K562 (cell line): ENCODE results near the gene SLC20A1. TPM values are rescaled to one million over a fixed set of nuclear protein-coding genes. Genes with fewer than 3 reads are reported as not detected.
A peak's percentile ranks its signal among the peaks of the same experiment; 100 is the strongest.

Experiments
- ASH1L ChIP-seq: fragments of 450-650 bp; IDR thresholded peaks from 2 replicates; pipeline ENCODE4 v1.6.1; 2018; ENCODE audit warnings: borderline replicate concordance, mild to moderate bottlenecking, low read depth; ENCODE audit not compliant: partially characterized antibody
- CHD1 ChIP-seq: fragments of 200-600 bp; sonication (generic); IDR thresholded peaks from one replicate; pipeline ENCODE4 v1.6.1; 2012; ENCODE audit warnings: mild to moderate bottlenecking, moderate library complexity, low read length, inconsistent platforms
- DDX20 ChIP-seq: fragments of 450-650 bp; IDR thresholded peaks from 2 replicates; pipeline ENCODE4 v1.6.1; 2016; ENCODE audit warnings: missing genetic modification characterization, low read depth, mild to moderate bottlenecking, missing compliant biosample characterization, moderate library complexity
- ELK1 ChIP-seq: sonication (generic); formaldehyde crosslinking; IDR thresholded peaks from 2 replicates; pipeline ENCODE4 v1.8.1; 2022; ENCODE audit warnings: missing genetic modification reagents
- FOXM1 ChIP-seq, 2 experiments: fragments of 450-650 bp in 1 of 2; sonication (generic) in 1 of 2; formaldehyde crosslinking in 1 of 2; IDR thresholded peaks; 2 replicates each; pipeline versions ENCODE4 v1.6.1 to v1.9.0; 2017 to 2022; ENCODE audit warnings: low read depth in 2 of 2, mild to moderate bottlenecking in 2 of 2, missing genetic modification reagents in 1 of 2, moderate library complexity in 1 of 2
- GATA2 ChIP-seq: sonication (generic); formaldehyde crosslinking; IDR thresholded peaks from 2 replicates; pipeline ENCODE4 v1.4.0; 2020; ENCODE audit warnings: mild to moderate bottlenecking, missing genetic modification reagents
- GTF2B ChIP-seq: IDR thresholded peaks from 2 replicates; pipeline ENCODE4 v1.6.1; 2011; ENCODE audit not compliant: insufficient read length; ENCODE audit errors: extremely low read depth
- KDM4B ChIP-seq, 2 experiments: fragments of 450-650 bp in 1 of 2; sonication (generic) in 1 of 2; IDR thresholded peaks; 2 replicates each; pipeline ENCODE4 v1.6.1; 2016 to 2017; ENCODE audit warnings: borderline replicate concordance in 2 of 2, antibody characterized with exemption in 1 of 2, low read depth in 1 of 2, mild to moderate bottlenecking in 1 of 2
- KLF6 ChIP-seq: fragments of 250-450 bp; sonication (Bioruptor Pico); IDR thresholded peaks from 2 replicates; pipeline ENCODE4 v1.4.0; 2020; ENCODE audit warnings: mild to moderate bottlenecking, moderate library complexity, borderline replicate concordance
- MED1 ChIP-seq: sonication (generic); formaldehyde crosslinking; IDR thresholded peaks from 2 replicates; pipeline ENCODE4 v1.8.1; 2023; ENCODE audit warnings: missing genetic modification reagents, borderline replicate concordance
- NCOA6 ChIP-seq: fragments of 450-650 bp; IDR thresholded peaks from 2 replicates; pipeline ENCODE4 v1.6.1; 2017; ENCODE audit warnings: mild to moderate bottlenecking
- NKRF ChIP-seq: fragments of 450-650 bp; IDR thresholded peaks from 2 replicates; pipeline ENCODE4 v1.6.1; 2016; ENCODE audit warnings: borderline replicate concordance
- NR1H2 ChIP-seq: sonication (generic); formaldehyde crosslinking; IDR thresholded peaks from 2 replicates; pipeline ENCODE4 v1.4.0; 2020; ENCODE audit warnings: mild to moderate bottlenecking, missing genetic modification reagents
- NR2C1 ChIP-seq, 2 experiments: fragments of 450-650 bp; IDR thresholded peaks; 2 replicates each; pipeline ENCODE4 v1.6.1; 2017; ENCODE audit warnings: mild to moderate bottlenecking in 2 of 2, antibody characterized with exemption in 1 of 2, inconsistent platforms in 1 of 2, missing compliant biosample characterization in 1 of 2, missing genetic modification characterization in 1 of 2
- PHTF2 ChIP-seq: fragments of 250-450 bp; sonication (Bioruptor Pico); IDR thresholded peaks from 2 replicates; pipeline ENCODE4 v1.5.0; 2021; ENCODE audit warnings: mild to moderate bottlenecking
- POLR2A ChIP-seq: fragments of 450-650 bp; conservative IDR thresholded peaks from 2 replicates; pipeline ENCODE4 v1.6.1; 2016
- SRSF7 ChIP-seq: fragments of 200-400 bp; formaldehyde crosslinking; optimal IDR thresholded peaks from 2 replicates; pipeline ENCODE3; 2017; ENCODE audit warnings: mild to moderate bottlenecking, low read depth, low read length
- TAF15 ChIP-seq: fragments of 200-400 bp; formaldehyde crosslinking; IDR thresholded peaks from 2 replicates; pipeline ENCODE4 v1.6.1; 2017; ENCODE audit warnings: mild to moderate bottlenecking, low read depth, low read length, moderate library complexity
- TBP ChIP-seq: optimal IDR thresholded peaks from 2 replicates; pipeline ENCODE3; 2011; ENCODE audit warnings: low read depth, low read length, improper control_type of control experiment
- TFE3 ChIP-seq: fragments of 450-650 bp; formaldehyde crosslinking; IDR thresholded peaks from 2 replicates; pipeline ENCODE4 v1.4.0; 2020; ENCODE audit warnings: mild to moderate bottlenecking, mixed read lengths
- ZNF239 ChIP-seq: fragments of 250-450 bp; sonication (Bioruptor Pico); IDR thresholded peaks from 2 replicates; pipeline ENCODE4 v1.4.0; 2020; ENCODE audit warnings: mild to moderate bottlenecking
- ZNF282 ChIP-seq: sonication (generic); formaldehyde crosslinking; IDR thresholded peaks from 2 replicates; pipeline ENCODE4 v1.8.1; 2023; ENCODE audit warnings: missing genetic modification reagents
- ZNF311 ChIP-seq: fragments of 250-450 bp; sonication (Bioruptor Pico); IDR thresholded peaks from 2 replicates; pipeline ENCODE4 v1.4.0; 2020; ENCODE audit warnings: mild to moderate bottlenecking, moderate library complexity
- ZSCAN29 ChIP-seq: fragments of 450-650 bp; IDR thresholded peaks from 2 replicates; pipeline ENCODE4 v1.6.1; 2017
- polyA plus RNA-seq, 8 experiments: library from polyadenylated mRNA; depleted of rRNA in 4 of 8; stranded (reverse) in 5 of 8; unstranded in 3 of 8; fragments of >200 nt; fragmentation: Nextera tagmentation in 2 of 8; fragmentation: Illumina TruSeq in 1 of 8; extraction: Ambion mirVana in 2 of 8; extraction: Trizol in 1 of 8; gene quantifications; 2 replicates each; pipeline versions ENCODE4 v1.2.1 to v1.2.3, GENCODE V29; 2011 to 2014; ENCODE audit warnings: inconsistent platforms in 1 of 8, missing spikeins in 1 of 8
- total RNA-seq, 7 experiments: library from RNA; depleted of rRNA in 6 of 7; stranded (reverse); fragments of >200 nt in 6 of 7; fragmentation: Illumina TruSeq in 2 of 7; extraction: Trizol in 2 of 7; gene quantifications; 2 replicates each; pipeline versions ENCODE4 v1.2.1 to v1.2.3, GENCODE V29; 2011 to 2021; ENCODE audit warnings: low replicate concordance in 1 of 7

The SLC20A1 gene
- total and polyA plus RNA-seq, 9 of the 15 experiments (the other 6 are each of a cell fraction or from before 2014, with no cell fraction given), result 53.8 to 150 (median 74.7) TPM

GRCh38 chr2:112706170-112706664 lies 60.5 kb downstream of the SLC20A1 start (continued):
- TF ChIP-seq KDM4B (IDR thresholded peaks at IDR 0.05; ENCODE audit: borderline replicate concordance in 2 of 2, low read depth in 1 of 2), result 0 out of 4 replicates have a peak, but pooled peaks of 1 of the 2 experiments have one; percentile 28
- TF ChIP-seq KLF6 (CRISPR knock-in tag), result no peak
- TF ChIP-seq NR1H2 (CRISPR knock-in tag), result no peak
- no peak for TF ChIP-seq GTF2B
- no peak for TF ChIP-seq SRSF7
- no peak for TF ChIP-seq PHTF2
- no peak for TF ChIP-seq MED1 (CRISPR knock-in tag)
- TF ChIP-seq ELK1 (CRISPR knock-in tag), result no peak
- TF ChIP-seq POLR2A, result peak; percentile 68
- TF ChIP-seq ZNF282 (CRISPR knock-in tag), result no peak
- no peak for TF ChIP-seq CHD1
- no peak for TF ChIP-seq TFE3
- TF ChIP-seq ASH1L, result no peak
- TF ChIP-seq FOXM1 (IDR thresholded peaks at IDR 0.05; ENCODE audit: low read depth), result peak; percentile 83
- TF ChIP-seq FOXM1 (CRISPR knock-in tag; IDR thresholded peaks at IDR 0.05; ENCODE audit: low read depth), result 0 out of 2 replicates have a peak, but pooled peaks have one; percentile 47
- TF ChIP-seq NCOA6, result no peak
- TF ChIP-seq DDX20 (tag), result no peak
- TF ChIP-seq NR2C1 (IDR thresholded peaks at IDR 0.05), result peak; percentile 78
- TF ChIP-seq NR2C1 (tag; IDR thresholded peaks at IDR 0.05), result peak; percentile 84
- TF ChIP-seq ZNF239 (CRISPR knock-in tag), result peak; percentile 63
- TF ChIP-seq ZNF311, result peak; percentile 82
- TF ChIP-seq ZSCAN29, result no peak
- TF ChIP-seq TAF15, result no peak
- TF ChIP-seq GATA2, result peak; percentile 100
- peak; percentile 43 for TF ChIP-seq TBP
- peak; percentile 57; the same call in 1 of the 2 replicates for TF ChIP-seq NKRF
